WTC11 (cell line): Measurements from ENCODE around the gene CENPE. TPM values are rescaled to one million over a fixed set of nuclear protein-coding genes. Genes with fewer than 3 reads are reported as not detected.

Experiments
- AR ChIP-seq: fragments of 250-450 bp; sonication (Bioruptor Pico); IDR thresholded peaks from 2 replicates; pipeline ENCODE4 v1.9.0; 2021; ENCODE audit warnings: mild to moderate bottlenecking
- ATF3 ChIP-seq: sonication (generic); formaldehyde crosslinking; conservative IDR thresholded peaks from 2 replicates; pipeline ENCODE4 v1.8.1; 2022; ENCODE audit warnings: mild to moderate bottlenecking, missing genetic modification reagents
- ATF6 ChIP-seq: sonication (generic); formaldehyde crosslinking; IDR thresholded peaks from 2 replicates; pipeline ENCODE4 v1.8.1; 2023; ENCODE audit warnings: mild to moderate bottlenecking, missing genetic modification reagents
- CDX4 ChIP-seq: fragments of 250-450 bp; sonication (Bioruptor Pico); IDR thresholded peaks from 2 replicates; pipeline ENCODE4 v1.9.0; 2021; ENCODE audit warnings: moderate library complexity, mild to moderate bottlenecking, inconsistent platforms, borderline replicate concordance
- E2F5 ChIP-seq: sonication (generic); formaldehyde crosslinking; IDR thresholded peaks from 2 replicates; pipeline ENCODE4 v1.8.1; 2022; ENCODE audit warnings: mild to moderate bottlenecking, moderate library complexity, missing genetic modification reagents
- ELF4 ChIP-seq: sonication (generic); formaldehyde crosslinking; IDR thresholded peaks from 2 replicates; pipeline ENCODE4 v1.8.1; 2022; ENCODE audit warnings: low read depth, mild to moderate bottlenecking, moderate library complexity, missing genetic modification reagents
- ETV6 ChIP-seq: sonication (generic); formaldehyde crosslinking; IDR thresholded peaks from 2 replicates; pipeline ENCODE4 v1.8.1; 2022; ENCODE audit warnings: mild to moderate bottlenecking, missing genetic modification reagents
- FOXJ3 ChIP-seq: sonication (generic); formaldehyde crosslinking; IDR thresholded peaks from 2 replicates; pipeline ENCODE4 v1.9.0; 2021; ENCODE audit warnings: missing genetic modification reagents, mild to moderate bottlenecking, borderline replicate concordance
- FOXK1 ChIP-seq: sonication (generic); formaldehyde crosslinking; IDR thresholded peaks from 2 replicates; pipeline ENCODE4 v1.8.0; 2022; ENCODE audit warnings: mild to moderate bottlenecking, moderate library complexity, missing genetic modification reagents
- GRHL2 ChIP-seq: fragments of 250-450 bp; sonication (Bioruptor Pico); IDR thresholded peaks from 2 replicates; pipeline ENCODE4 v1.8.0; 2022; ENCODE audit warnings: mild to moderate bottlenecking, moderate library complexity; ENCODE audit not compliant: insufficient replicate concordance, severe bottlenecking
- GTF2I ChIP-seq: fragments of 250-450 bp; sonication (Bioruptor Pico); conservative IDR thresholded peaks from 2 replicates; pipeline ENCODE4 v1.4.0; 2021; ENCODE audit warnings: mild to moderate bottlenecking
- HMGA2 ChIP-seq: fragments of 250-450 bp; sonication (Bioruptor Pico); IDR thresholded peaks from 2 replicates; pipeline ENCODE4 v1.4.0; 2021; ENCODE audit warnings: mild to moderate bottlenecking, moderate library complexity
- JAZF1 ChIP-seq: fragments of 250-450 bp; sonication (Bioruptor Pico); IDR thresholded peaks from 2 replicates; pipeline ENCODE4 v1.9.0; 2021; ENCODE audit warnings: moderate library complexity, mild to moderate bottlenecking, inconsistent platforms
- KAT7 ChIP-seq: sonication (generic); formaldehyde crosslinking; IDR thresholded peaks from 2 replicates; pipeline ENCODE4 v1.8.1; 2023; ENCODE audit warnings: missing genetic modification reagents, mild to moderate bottlenecking, borderline replicate concordance
- MAX ChIP-seq: sonication (generic); formaldehyde crosslinking; IDR thresholded peaks from 2 replicates; pipeline ENCODE4 v1.8.0; 2022; ENCODE audit warnings: mild to moderate bottlenecking, missing genetic modification reagents
- MLX ChIP-seq: sonication (generic); formaldehyde crosslinking; IDR thresholded peaks from 2 replicates; pipeline ENCODE4 v1.8.1; 2023; ENCODE audit warnings: mild to moderate bottlenecking, missing genetic modification reagents, moderate library complexity
- MYBL2 ChIP-seq: sonication (generic); formaldehyde crosslinking; IDR thresholded peaks from 2 replicates; pipeline ENCODE4 v1.8.1; 2023; ENCODE audit warnings: mild to moderate bottlenecking, moderate library complexity, missing genetic modification reagents
- NFATC4 ChIP-seq: fragments of 250-450 bp; sonication (Bioruptor Pico); IDR thresholded peaks from 2 replicates; pipeline ENCODE4 v1.9.0; 2021; ENCODE audit warnings: mild to moderate bottlenecking
- NR1H2 ChIP-seq: sonication (generic); formaldehyde crosslinking; IDR thresholded peaks from 2 replicates; pipeline ENCODE4 v1.9.0; 2021; ENCODE audit warnings: mild to moderate bottlenecking, moderate library complexity, missing genetic modification reagents
- PRRX2 ChIP-seq: fragments of 250-450 bp; sonication (Bioruptor Pico); IDR thresholded peaks from 2 replicates; pipeline ENCODE4 v1.8.0; 2021; ENCODE audit warnings: mild to moderate bottlenecking
- SMAD3 ChIP-seq: sonication (generic); formaldehyde crosslinking; IDR thresholded peaks from 2 replicates; pipeline ENCODE4 v1.8.0; 2022; ENCODE audit warnings: missing genetic modification reagents, mild to moderate bottlenecking, borderline replicate concordance
- SMAD4 ChIP-seq: sonication (generic); formaldehyde crosslinking; IDR thresholded peaks from 2 replicates; pipeline ENCODE4 v1.8.0; 2022; ENCODE audit warnings: mild to moderate bottlenecking, missing genetic modification reagents
- SOX15 ChIP-seq: fragments of 250-450 bp; sonication (Bioruptor Pico); IDR thresholded peaks from 2 replicates; pipeline ENCODE4 v1.9.0; 2021; ENCODE audit warnings: mild to moderate bottlenecking
- SP1 ChIP-seq: sonication (generic); formaldehyde crosslinking; conservative IDR thresholded peaks from 2 replicates; pipeline ENCODE4 v1.8.1; 2022; ENCODE audit warnings: missing genetic modification reagents
- TEAD1 ChIP-seq: sonication (generic); formaldehyde crosslinking; IDR thresholded peaks from 2 replicates; pipeline ENCODE4 v1.8.0; 2022; ENCODE audit warnings: mild to moderate bottlenecking, missing genetic modification reagents
- TEAD4 ChIP-seq: sonication (generic); formaldehyde crosslinking; IDR thresholded peaks from 2 replicates; pipeline ENCODE4 v1.8.0; 2022; ENCODE audit warnings: mild to moderate bottlenecking, missing genetic modification reagents
- TP53 ChIP-seq: sonication (generic); formaldehyde crosslinking; IDR thresholded peaks from 2 replicates; pipeline ENCODE4 v1.8.1; 2023; ENCODE audit warnings: mild to moderate bottlenecking, missing genetic modification reagents
- ZBTB21 ChIP-seq: sonication (generic); formaldehyde crosslinking; IDR thresholded peaks from 2 replicates; pipeline ENCODE4 v1.8.1; 2023; ENCODE audit warnings: mild to moderate bottlenecking, missing genetic modification reagents, borderline replicate concordance
- ZMAT4 ChIP-seq: fragments of 250-450 bp; sonication (Bioruptor Pico); IDR thresholded peaks from 2 replicates; pipeline ENCODE4 v1.9.0; 2021; ENCODE audit warnings: mild to moderate bottlenecking
- ZNF423 ChIP-seq: fragments of 250-450 bp; sonication (Bioruptor Pico); IDR thresholded peaks from 2 replicates; pipeline ENCODE4 v2.1.2; 2022; ENCODE audit warnings: mild to moderate bottlenecking, moderate library complexity
- ZSCAN18 ChIP-seq: fragments of 250-450 bp; sonication (Bioruptor Pico); IDR thresholded peaks from 2 replicates; pipeline ENCODE4 v2.1.2; 2022; ENCODE audit warnings: mild to moderate bottlenecking, moderate library complexity
- total RNA-seq: library from RNA; stranded (reverse); gene quantifications from 3 replicates; pipeline ENCODE4 v1.2.3, GENCODE V29; 2021

CENPE gene
- total RNA-seq, 1 experiment from 2014 or later, result 46.6 TPM

- peak; percentile 44; the same call in 1 of the 2 replicates for TF ChIP-seq KAT7 (CRISPR knock-in tag)
- peak; percentile 67; the same call in 1 of the 2 replicates for TF ChIP-seq MLX (CRISPR knock-in tag)
- no peak for TF ChIP-seq FOXJ3
- TF ChIP-seq ZBTB21, result peak; percentile 92
- TF ChIP-seq MAX (CRISPR knock-in tag), result 0 out of 2 replicates have a peak, but pooled peaks have one; percentile 31
- peak; percentile 100 for TF ChIP-seq MYBL2 (CRISPR knock-in tag)
- no peak for TF ChIP-seq AR
- TF ChIP-seq NFATC4 (CRISPR knock-in tag), result no peak
- TF ChIP-seq ATF3 (CRISPR knock-in tag), result no peak
- TF ChIP-seq ELF4 (CRISPR knock-in tag), result 0 out of 2 replicates have a peak, but pooled peaks have one; percentile 34
- no peak for TF ChIP-seq TP53 (CRISPR knock-in tag)
- TF ChIP-seq SP1, result peak; percentile 75; the same call in 1 of the 2 replicates
- no peak for TF ChIP-seq GRHL2 (CRISPR knock-in tag)
- TF ChIP-seq TEAD4 (CRISPR knock-in tag), result no peak
- no peak for TF ChIP-seq ZMAT4 (CRISPR knock-in tag)
- no peak for TF ChIP-seq GTF2I
- no peak for TF ChIP-seq SOX15 (CRISPR knock-in tag)
- TF ChIP-seq E2F5 (CRISPR knock-in tag), result peak; percentile 90
- no peak for TF ChIP-seq HMGA2 (CRISPR knock-in tag)
- TF ChIP-seq ZSCAN18, result no peak
- TF ChIP-seq PRRX2 (CRISPR knock-in tag), result no peak
- no peak for TF ChIP-seq SMAD4
- TF ChIP-seq ATF6 (CRISPR knock-in tag), result no peak
- no peak for TF ChIP-seq JAZF1
- peak; percentile 92 for TF ChIP-seq ETV6 (CRISPR knock-in tag)
- peak; percentile 27; the same call in 1 of the 2 replicates for TF ChIP-seq SMAD3 (CRISPR knock-in tag)
- TF ChIP-seq TEAD1 (CRISPR knock-in tag), result peak; percentile 67
- no peak for TF ChIP-seq ZNF423 (CRISPR knock-in tag)
- no peak for TF ChIP-seq NR1H2 (CRISPR knock-in tag)
- peak; percentile 44; the same call in 1 of the 2 replicates for TF ChIP-seq FOXK1 (CRISPR knock-in tag)
- no peak for TF ChIP-seq CDX4 (CRISPR knock-in tag)
Observed at GRCh38 chr4:103198111-103198765, at the start of gene CENPE (continued).
